Measurements from ENCODE around the gene DYDC1. TPM values are rescaled to one million over a fixed set of nuclear protein-coding genes. Genes with fewer than 3 reads are reported as not detected.

The DYDC1 gene
- total RNA-seq, 4 donors from 2014 or later, result not detected

- H3K9me3 ChIP-seq, result no peaks in the 10 kb centered on the region
- H3K4me3 ChIP-seq, result no peak overlapping the region
- no peak for DNase-seq (ENCODE audit: low spot score in 2 of 2)
- H3K36me3 ChIP-seq, result no peaks in the 10 kb centered on the region
- no peaks in the 10 kb centered on the region for H3K27me3 ChIP-seq
- WGBS, result 79% methylated on average over 3 of the region's 3 CpGs
- TF ChIP-seq POLR2A (IDR thresholded peaks at IDR 0.05) (no peak), EP300 (IDR thresholded peaks at IDR 0.05) (no peak), CTCF (IDR thresholded peaks at IDR 0.05) (no peak), POLR2AphosphoS5 (IDR thresholded peaks at IDR 0.05) (no peak)
- no peaks in the 10 kb centered on the region for H3K4me1 ChIP-seq
- H3K27ac ChIP-seq, result no peak overlapping the region
Measured at GRCh38 chr10:80350251-80350650, 6.3 kb downstream of the DYDC1 start.

DNA sequence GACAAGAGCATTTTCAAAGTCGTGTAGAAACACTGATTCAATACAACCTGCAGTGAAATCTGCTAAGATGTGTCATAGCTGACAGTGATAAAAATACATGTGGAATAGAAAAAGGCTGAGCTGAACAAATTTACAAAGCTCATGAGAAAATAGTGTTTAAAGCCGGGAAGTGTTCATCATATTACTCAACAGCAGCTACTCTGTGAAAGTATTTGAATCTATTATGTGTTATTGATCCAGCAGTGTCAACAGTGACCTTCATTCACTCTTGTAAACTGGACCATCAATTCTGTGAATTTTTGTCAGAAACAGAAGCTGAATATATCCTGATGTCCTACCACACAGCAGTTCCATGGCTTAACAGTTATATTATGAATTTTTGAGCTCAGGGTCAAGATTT lies 11.6 kb downstream of the DYDC1 start:
- WGBS, result 55% methylated on average over 2 of the region's 2 CpGs
- no peaks in the 10 kb centered on the region for H3K36me3 ChIP-seq
- no peaks in the 10 kb centered on the region for H3K27me3 ChIP-seq
- no peak overlapping the region for H3K27ac ChIP-seq
- no peak for DNase-seq (ENCODE audit: low spot score in 2 of 2)
- TF ChIP-seq POLR2AphosphoS5 (IDR thresholded peaks at IDR 0.05), result no peak
- TF ChIP-seq CTCF (IDR thresholded peaks at IDR 0.05), result no peak
- no peak for TF ChIP-seq POLR2A (IDR thresholded peaks at IDR 0.05)
- no peak for TF ChIP-seq EP300 (IDR thresholded peaks at IDR 0.05)
- H3K9me3 ChIP-seq, result no peaks in the 10 kb centered on the region
- H3K4me3 ChIP-seq, result no peak overlapping the region
- H3K4me1 ChIP-seq, result no peaks in the 10 kb centered on the region

DNA sequence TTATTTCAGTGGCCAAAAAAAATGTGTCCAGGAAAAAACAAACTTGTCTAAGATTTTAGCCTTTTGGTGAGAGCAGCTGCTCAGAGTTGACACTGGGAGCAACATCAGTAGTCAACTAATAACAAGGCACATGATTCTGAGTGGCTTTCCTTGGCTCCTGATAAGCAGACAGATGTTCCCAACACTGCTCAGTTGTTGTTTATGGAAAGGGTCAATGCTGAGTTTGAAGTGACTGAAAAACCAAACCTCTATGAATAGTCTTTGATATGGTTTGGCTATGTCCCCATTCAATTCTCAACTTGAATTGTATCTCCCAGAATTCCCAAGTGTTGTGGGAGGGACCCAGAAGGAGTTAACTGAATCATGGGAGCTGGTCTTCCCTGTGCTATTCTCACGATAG lies 12.3 kb downstream of the DYDC1 start:
- Histone ChIP-seq H3K4me3 (no peak overlapping the region), H3K4me1 (no peaks in the 10 kb centered on the region), H3K27ac (no peak overlapping the region), H3K27me3 (no peaks in the 10 kb centered on the region), H3K9me3 (no peaks in the 10 kb centered on the region), H3K36me3 (no peaks in the 10 kb centered on the region)
- WGBS, result 62% methylated on average over 1 of the region's 1 CpG
- no peak for DNase-seq (ENCODE audit: low spot score in 2 of 2)
- no peak for TF ChIP-seq POLR2AphosphoS5 (IDR thresholded peaks at IDR 0.05)
- TF ChIP-seq EP300 (IDR thresholded peaks at IDR 0.05), result no peak
- no peak for TF ChIP-seq POLR2A (IDR thresholded peaks at IDR 0.05)
- TF ChIP-seq CTCF (IDR thresholded peaks at IDR 0.05), result no peak

DNA sequence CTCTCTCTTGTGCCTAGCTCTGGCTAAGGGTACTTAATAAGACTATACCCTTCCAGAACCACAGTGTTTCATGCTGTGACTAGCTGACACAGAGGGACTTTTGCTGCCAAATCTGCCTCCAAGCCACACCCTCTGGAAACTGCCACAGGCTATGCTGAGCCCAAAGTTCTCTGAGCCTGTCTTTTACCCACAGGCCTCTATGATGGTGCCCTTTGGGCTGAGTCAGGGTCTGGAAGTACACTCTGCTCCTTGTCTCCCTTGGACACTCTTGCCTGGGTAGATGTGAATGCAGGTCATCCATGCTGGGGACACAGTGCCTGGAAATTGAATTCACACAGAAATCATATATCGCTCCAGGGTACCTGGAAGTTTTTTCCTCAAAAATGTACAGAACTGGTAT lies 22.6 kb downstream of the DYDC1 start:
- WGBS, result 84% methylated on average over 1 of the region's 1 CpG
- no peaks in the 10 kb centered on the region for H3K9me3 ChIP-seq
- no peak for DNase-seq (ENCODE audit: low spot score in 2 of 2)
- TF ChIP-seq POLR2AphosphoS5 (IDR thresholded peaks at IDR 0.05) (no peak), CTCF (IDR thresholded peaks at IDR 0.05) (no peak), EP300 (IDR thresholded peaks at IDR 0.05) (no peak), POLR2A (IDR thresholded peaks at IDR 0.05) (no peak)
- no peak overlapping the region for H3K4me3 ChIP-seq
- H3K27ac ChIP-seq, result no peak overlapping the region
- peaks cover 7% of the 10 kb centered on the region for H3K4me1 ChIP-seq
- H3K27me3 ChIP-seq, result no peaks in the 10 kb centered on the region
- H3K36me3 ChIP-seq, result no peaks in the 10 kb centered on the region

- H3K4me3 ChIP-seq, result no peak overlapping the region
- H3K27me3 ChIP-seq, result peaks cover 4% of the 10 kb centered on the region
- H3K36me3 ChIP-seq, result no peaks in the 10 kb centered on the region
- no peak overlapping the region for H3K27ac ChIP-seq
- H3K9me3 ChIP-seq, result no peaks in the 10 kb centered on the region
- no peak for TF ChIP-seq EP300 (IDR thresholded peaks at IDR 0.05)
- TF ChIP-seq POLR2A (IDR thresholded peaks at IDR 0.05), result no peak
- TF ChIP-seq POLR2AphosphoS5 (IDR thresholded peaks at IDR 0.05), result no peak
- no peak for TF ChIP-seq CTCF (IDR thresholded peaks at IDR 0.05)
- no peaks in the 10 kb centered on the region for H3K4me1 ChIP-seq
- WGBS, result 85% methylated on average over 6 of the region's 6 CpGs
- no peak for DNase-seq (ENCODE audit: low spot score in 2 of 2)
Measured at GRCh38 chr10:80324891-80325364, 31.6 kb downstream of the DYDC1 start.
